B cell (primary cell): Measurements from ENCODE around the gene KCNJ6. TPM values are rescaled to one million over a fixed set of nuclear protein-coding genes. Genes with fewer than 3 reads are reported as not detected.

Experiments
- ATAC-seq: fragments of 200-7000 bp; cut with Tn5 transposase; one replicate; pipeline ENCODE4 v1.10.0; 2021; ENCODE audit warnings: low read depth, mild to moderate bottlenecking, moderate number of reproducible peaks, moderate library complexity
- CTCF ChIA-PET: fragments of 350-600 bp; sonication (Branson Sonifier 250); formaldehyde crosslinking; loops from one replicate; lab custom pipeline; 2021; ENCODE audit warnings: antibody characterized with exemption, inconsistent platforms; lab: Charles Lee
- POLR2A ChIA-PET: fragments of 350-600 bp; sonication (Branson Sonifier 250); formaldehyde crosslinking; loops from one replicate; lab custom pipeline; 2021; ENCODE audit warnings: antibody characterized with exemption; lab: Charles Lee
- DNase-seq: peaks from one replicate; pipeline ENCODE4 v3.0.0; 2013
- H2AFZ ChIP-seq: 2 replicates; pipeline ENCODE4 v1.6.1; 2012; ENCODE audit warnings: mild to moderate bottlenecking, low read depth, low read length; ENCODE audit not compliant: insufficient read depth, poor library complexity, severe bottlenecking
- H3K27ac ChIP-seq, 2 donors: 1 replicate in 1 of 2; 2 replicates in 1 of 2; pipeline ENCODE4 v1.5.1; 2012 to 2013; ENCODE audit warnings: low read length in 2 of 2, mild to moderate bottlenecking in 2 of 2, moderate library complexity in 1 of 2
- H3K27me3 ChIP-seq, 4 experiments: fragments of 200-600 bp in 1 of 4; sonication (generic) in 1 of 4; replicated peaks in 1 of 4; 1 replicate in 2 of 4; 2 replicates in 2 of 4; pipeline versions ENCODE4 v1.6.1 to v1.7.0; 2013 to 2016; ENCODE audit warnings: low read length in 3 of 4, mild to moderate bottlenecking in 2 of 4, mixed read lengths in 1 of 4, moderate library complexity in 1 of 4; ENCODE audit not compliant: insufficient read depth in 4 of 4, control insufficient read depth in 3 of 4; ENCODE audit errors: control extremely low read depth in 1 of 4
- H3K36me3 ChIP-seq, 2 experiments: replicated peaks in 1 of 2; 1 replicate in 1 of 2; 2 replicates in 1 of 2; pipeline versions ENCODE4 v1.6.1 to v1.7.1; 2013; ENCODE audit warnings: low read length in 1 of 2; ENCODE audit not compliant: insufficient read depth in 2 of 2, control insufficient read depth in 1 of 2; ENCODE audit errors: control extremely low read depth in 1 of 2, extremely low read depth in 1 of 2
- H3K4me1 ChIP-seq, 2 donors: fragments of 200-600 bp in 1 of 2; sonication (generic) in 1 of 2; 1 replicate in 1 of 2; 2 replicates in 1 of 2; pipeline versions ENCODE4 v1.5.1 to v1.6.1; 2013 to 2017; ENCODE audit warnings: low read length in 2 of 2; ENCODE audit not compliant: control insufficient read depth in 2 of 2, insufficient read depth in 2 of 2
- H3K4me2 ChIP-seq: replicated peaks from 2 replicates; pipeline ENCODE3; 2012; ENCODE audit warnings: mild to moderate bottlenecking, low read depth, low read length; ENCODE audit not compliant: poor library complexity, severe bottlenecking
- H3K4me3 ChIP-seq, 5 experiments: fragments of 200-600 bp in 1 of 5; sonication (generic) in 1 of 5; 1 replicate in 3 of 5; 2 replicates in 2 of 5; pipeline versions ENCODE4 v1.5.1 to v1.7.0; 2011 to 2016; ENCODE audit warnings: low read length in 4 of 5, mild to moderate bottlenecking in 4 of 5, low read depth in 2 of 5, control low read depth in 1 of 5, moderate library complexity in 1 of 5; ENCODE audit not compliant: insufficient read depth in 1 of 5; ENCODE audit errors: control extremely low read depth in 1 of 5, extremely low read depth in 1 of 5
- H3K79me2 ChIP-seq: fragments of 200-600 bp; sonication (generic); one replicate; pipeline ENCODE4 v1.6.0; 2016; ENCODE audit warnings: low read length; ENCODE audit not compliant: control insufficient read depth, insufficient read depth
- H3K9ac ChIP-seq: fragments of 200-600 bp; sonication (generic); 2 replicates; pipeline ENCODE4 v1.6.1; 2017; ENCODE audit warnings: mild to moderate bottlenecking, low read length, moderate library complexity
- H3K9me3 ChIP-seq, 3 donors: one replicate each; pipeline versions ENCODE4 v1.6.1 to v1.7.1; 2013; ENCODE audit warnings: low read length in 2 of 3; ENCODE audit not compliant: control insufficient read depth in 2 of 3, insufficient read depth in 1 of 3; ENCODE audit errors: control extremely low read depth in 1 of 3
- H4K20me1 ChIP-seq: 2 replicates; pipeline ENCODE4 v1.6.0; 2012; ENCODE audit warnings: mild to moderate bottlenecking, low read length; ENCODE audit not compliant: insufficient read depth, control insufficient read depth, poor library complexity, severe bottlenecking
- H3K27ac Mint-ChIP-seq: one replicate; pipeline ENCODE4 v1.8.0; 2021; ENCODE audit warnings: mixed read lengths
- H3K27me3 Mint-ChIP-seq: one replicate; pipeline ENCODE4 v1.8.0; 2021; ENCODE audit warnings: mixed read lengths
- H3K4me1 Mint-ChIP-seq: one replicate; pipeline ENCODE4 v1.8.0; 2021; ENCODE audit warnings: mixed read lengths
- H3K4me3 Mint-ChIP-seq: one replicate; pipeline ENCODE4 v1.8.0; 2021; ENCODE audit warnings: mixed read lengths
- H3K9me3 Mint-ChIP-seq: one replicate; pipeline ENCODE4 v1.8.0; 2022; ENCODE audit warnings: mixed read lengths; ENCODE audit not compliant: insufficient read depth
- EZH2 ChIP-seq: IDR thresholded peaks from 2 replicates; pipeline ENCODE4 v1.6.1; 2012; ENCODE audit warnings: borderline replicate concordance, low read depth, mild to moderate bottlenecking, moderate library complexity, low read length; ENCODE audit not compliant: insufficient read depth, poor library complexity, severe bottlenecking
- intact Hi-C: fragments of 100-400 bp; cut with micrococcal nuclease; formaldehyde crosslinking; loops from one replicate; pipeline ENCODE4 v1.10.0; 2022
- polyA plus RNA-seq: library from polyadenylated mRNA; depleted of rRNA; stranded (reverse); fragments of >200 nt; gene quantifications from 2 replicates; pipeline ENCODE4 v1.2.3, GENCODE V29; 2012
- total RNA-seq, 2 donors: library from RNA; stranded (reverse); fragments of 120-200 nt in 1 of 2; gene quantifications; 1 replicate in 1 of 2; 2 replicates in 1 of 2; pipeline versions ENCODE4 v1.2.3 to v1.2.4, GENCODE V29; 2013 to 2022
- TF ChIP-seq, protein P1 (sequence below): fragments of 200-600 bp; IDR thresholded peaks from one replicate; pipeline ENCODE4 v1.8.0; 2022; ENCODE audit warnings: antibody characterized with exemption, mild to moderate bottlenecking

The KCNJ6 gene
- total and polyA plus RNA-seq, 2 donors (not counting 1 experiment from before 2014, with no cell fraction given), result not detected

DNA sequence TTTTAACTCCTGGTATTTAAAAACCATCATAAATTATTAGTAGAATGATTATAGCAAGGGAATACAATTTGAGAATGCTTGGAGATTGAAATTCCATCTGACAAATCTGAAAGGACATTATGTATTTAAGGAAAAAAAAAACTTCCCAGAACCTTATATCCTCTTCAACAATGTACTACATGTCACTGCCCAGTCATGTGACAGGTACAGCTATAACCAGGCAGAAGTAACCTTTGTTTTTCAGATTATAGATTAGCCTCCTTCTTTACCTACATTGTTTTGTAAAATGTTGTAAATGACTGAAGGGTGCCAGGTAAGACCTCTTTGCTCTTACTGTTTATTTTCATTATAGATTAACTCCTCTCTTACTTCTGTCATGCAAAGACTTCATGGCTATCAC lies 96.9 kb downstream of the KCNJ6 start:
- no peaks in the 10 kb centered on the region for H3K27me3 ChIP-seq
- H3K4me1 ChIP-seq, result no peaks in the 10 kb centered on the region
- H4K20me1 ChIP-seq, result no peaks in the 10 kb centered on the region
- H3K9ac ChIP-seq, result no peak overlapping the region
- ChIA-PET POLR2A (no interaction called here), CTCF (no interaction called here)
- no peak for DNase-seq
- H3K4me3 ChIP-seq, result no peak overlapping the region
- H3K36me3 ChIP-seq, result no peaks in the 10 kb centered on the region
- no peak for ATAC-seq
- Mint-ChIP-seq H3K27me3 (peaks cover 3% of the 10 kb centered on the region), H3K4me3 (no peak overlapping the region), H3K27ac (no peak overlapping the region), H3K9me3 (peaks cover 3% of the 10 kb centered on the region), H3K4me1 (no peaks in the 10 kb centered on the region)
- H3K9me3 ChIP-seq, result no peaks in the 10 kb centered on the region
- H2AFZ ChIP-seq, result no peak overlapping the region
- H3K79me2 ChIP-seq, result no peaks in the 10 kb centered on the region
- H3K4me2 ChIP-seq, result no peak overlapping the region
- TF ChIP-seq, protein P1, sequence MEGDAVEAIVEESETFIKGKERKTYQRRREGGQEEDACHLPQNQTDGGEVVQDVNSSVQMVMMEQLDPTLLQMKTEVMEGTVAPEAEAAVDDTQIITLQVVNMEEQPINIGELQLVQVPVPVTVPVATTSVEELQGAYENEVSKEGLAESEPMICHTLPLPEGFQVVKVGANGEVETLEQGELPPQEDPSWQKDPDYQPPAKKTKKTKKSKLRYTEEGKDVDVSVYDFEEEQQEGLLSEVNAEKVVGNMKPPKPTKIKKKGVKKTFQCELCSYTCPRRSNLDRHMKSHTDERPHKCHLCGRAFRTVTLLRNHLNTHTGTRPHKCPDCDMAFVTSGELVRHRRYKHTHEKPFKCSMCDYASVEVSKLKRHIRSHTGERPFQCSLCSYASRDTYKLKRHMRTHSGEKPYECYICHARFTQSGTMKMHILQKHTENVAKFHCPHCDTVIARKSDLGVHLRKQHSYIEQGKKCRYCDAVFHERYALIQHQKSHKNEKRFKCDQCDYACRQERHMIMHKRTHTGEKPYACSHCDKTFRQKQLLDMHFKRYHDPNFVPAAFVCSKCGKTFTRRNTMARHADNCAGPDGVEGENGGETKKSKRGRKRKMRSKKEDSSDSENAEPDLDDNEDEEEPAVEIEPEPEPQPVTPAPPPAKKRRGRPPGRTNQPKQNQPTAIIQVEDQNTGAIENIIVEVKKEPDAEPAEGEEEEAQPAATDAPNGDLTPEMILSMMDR, result no peak
- no peak for TF ChIP-seq EZH2
- intact Hi-C loops, result no loop called here
- no peak overlapping the region for H3K27ac ChIP-seq

DNA sequence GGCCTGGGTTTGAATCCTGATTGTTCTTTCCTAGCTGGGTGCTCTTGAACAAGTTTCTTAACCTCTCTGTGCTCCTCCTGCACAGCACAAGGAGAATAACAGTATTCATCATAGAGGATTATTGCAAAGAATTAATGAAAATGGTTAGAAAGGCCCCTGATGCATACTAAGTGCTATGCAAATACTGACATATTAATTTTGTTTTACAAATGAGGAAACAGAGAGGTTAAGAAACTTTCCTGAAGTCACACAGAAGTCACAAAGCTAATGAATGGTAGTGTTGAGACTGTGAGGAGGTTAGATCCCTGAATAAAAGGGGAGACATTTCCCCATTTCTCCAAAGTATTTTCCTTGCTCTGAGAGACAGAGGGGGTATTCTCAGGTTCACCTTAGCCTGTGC lies 99.0 kb downstream of the KCNJ6 start:
- H2AFZ ChIP-seq, result no peak overlapping the region
- no peak overlapping the region for H3K4me3 ChIP-seq
- CTCF ChIA-PET, result no interaction called here
- no peak overlapping the region for H3K9ac ChIP-seq
- DNase-seq (no peak), ATAC-seq (no peak)
- Mint-ChIP-seq H3K4me1 (no peaks in the 10 kb centered on the region), H3K4me3 (no peak overlapping the region), H3K27me3 (peaks cover 3% of the 10 kb centered on the region), H3K9me3 (peaks cover 3% of the 10 kb centered on the region), H3K27ac (no peak overlapping the region)
- H3K27ac ChIP-seq, result no peak overlapping the region
- H3K36me3 ChIP-seq, result no peaks in the 10 kb centered on the region
- H3K4me2 ChIP-seq, result no peak overlapping the region
- intact Hi-C loops, result no loop called here
- H3K27me3 ChIP-seq, result no peaks in the 10 kb centered on the region
- peaks cover 0 to under 1% (median 0%) of the 10 kb centered on the region in 3 donors for H3K9me3 ChIP-seq
- POLR2A ChIA-PET, result no interaction called here
- no peaks in the 10 kb centered on the region for H3K4me1 ChIP-seq
- no peaks in the 10 kb centered on the region for H4K20me1 ChIP-seq
- no peaks in the 10 kb centered on the region for H3K79me2 ChIP-seq
- TF ChIP-seq, protein P1, result no peak
